NCI-H82 treated with DMSO at 0.1 percent for 48 hours (cell line): ENCODE results near the gene ITGAE.

Source experiments
- DNase-seq: peaks from one replicate; lab custom pipeline; 2025; ENCODE audit not compliant: unreplicated experiment; lab: John Stamatoyannopoulos, UW

ITGAE gene

DNA sequence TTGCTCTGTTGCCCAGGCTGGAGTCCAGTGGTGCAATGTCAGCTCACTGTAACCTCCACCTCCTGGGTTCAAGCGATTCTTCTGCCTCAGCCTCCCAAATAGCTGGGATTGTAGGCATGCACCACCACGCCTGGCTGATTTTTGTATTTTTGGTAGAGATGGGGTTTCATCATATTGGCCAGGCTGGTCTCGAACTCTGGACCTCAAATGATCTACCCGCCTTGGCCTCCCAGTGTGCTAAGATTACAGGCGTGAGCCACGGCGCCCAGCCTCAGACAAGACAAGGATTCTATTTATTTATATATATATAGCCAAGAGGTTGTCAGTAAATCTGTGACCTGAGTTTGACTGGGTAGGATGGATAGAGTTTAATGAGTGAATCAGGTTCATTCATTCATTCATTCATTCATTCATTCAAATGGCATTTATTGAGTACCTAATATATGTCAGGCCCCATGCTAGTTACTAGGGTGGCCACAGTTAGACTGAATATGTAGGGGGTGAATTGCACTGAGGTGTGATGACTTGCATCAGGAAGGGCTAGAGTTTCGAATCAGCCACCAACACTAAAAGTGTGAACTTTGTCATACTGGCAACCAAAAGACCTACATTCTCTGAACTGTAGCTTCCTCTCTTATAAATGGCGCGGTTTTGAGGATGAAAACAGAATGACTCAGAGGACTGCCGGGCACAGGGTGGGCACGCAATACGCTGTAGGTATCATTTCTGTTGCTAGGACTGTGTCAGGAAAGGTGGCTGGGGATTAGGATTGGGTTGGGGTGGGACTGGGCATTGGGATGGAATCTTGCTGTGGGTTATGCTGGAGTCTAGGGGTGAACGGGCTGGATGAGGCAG lies 37.8 kb downstream of the ITGAE start:
- DNase-seq, result no peak

GRCh38 chr17:3761918-3762380 lies 39.0 kb downstream of the ITGAE start:
- DNase-seq, result no peak

GRCh38 chr17:3761036-3761917 lies 39.7 kb downstream of the ITGAE start:
- DNase-seq, result no peak

GRCh38 chr17:3759597-3760216 lies 41.3 kb downstream of the ITGAE start:
- DNase-seq, result no peak

- no peak for DNase-seq
Measured at GRCh38 chr17:3755335-3756030, 45.5 kb downstream of the ITGAE start.

- DNase-seq, result no peak
Measured at GRCh38 chr17:3754458-3755334, 46.3 kb downstream of the ITGAE start.

DNA sequence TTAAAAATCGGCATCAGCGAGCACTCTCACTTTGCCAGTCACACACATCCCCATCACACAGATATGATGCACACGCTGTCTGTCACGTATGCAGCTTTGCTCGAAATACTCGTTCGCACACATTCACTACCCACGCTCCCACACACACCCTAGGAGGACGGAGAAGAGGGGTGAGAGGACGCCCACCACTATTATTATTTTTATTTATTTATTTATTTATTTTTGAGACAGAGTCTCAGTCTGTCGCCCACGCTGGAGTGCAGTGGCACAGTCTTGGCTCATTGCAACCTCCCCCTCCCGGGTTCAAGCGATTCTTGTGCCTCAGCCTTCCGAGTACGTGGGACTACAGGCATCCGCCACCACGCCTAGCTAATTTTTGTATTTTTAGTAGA lies 46.9 kb downstream of the ITGAE start:
- no peak for DNase-seq

DNA sequence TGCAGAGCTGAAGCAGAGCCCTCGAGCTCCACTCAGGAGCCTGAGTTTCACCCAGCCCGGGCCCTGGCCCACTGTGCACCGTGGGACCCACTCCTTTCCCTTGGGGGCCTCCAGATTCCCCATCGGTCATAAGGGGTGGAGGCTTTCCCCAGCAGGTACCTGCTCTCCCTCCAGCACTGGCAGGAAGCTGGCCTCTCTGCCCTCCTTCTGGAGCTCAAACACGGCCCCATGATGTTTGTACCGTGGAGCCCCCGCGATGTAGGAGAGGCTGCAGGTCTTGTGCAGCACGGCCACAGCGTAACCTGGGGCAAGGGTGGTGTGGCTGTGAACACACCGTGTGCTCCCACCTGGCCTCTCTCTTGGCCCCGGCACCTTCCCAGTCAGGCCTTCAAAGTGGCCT lies 47.4 kb downstream of the ITGAE start:
- DNase-seq, result no peak

- no peak for DNase-seq
Measured at GRCh38 chr17:3751836-3752235, 49.2 kb downstream of the ITGAE start.

- DNase-seq, result no peak
Measured at GRCh38 chr17:3750926-3751325, 50.1 kb downstream of the ITGAE start.

DNA sequence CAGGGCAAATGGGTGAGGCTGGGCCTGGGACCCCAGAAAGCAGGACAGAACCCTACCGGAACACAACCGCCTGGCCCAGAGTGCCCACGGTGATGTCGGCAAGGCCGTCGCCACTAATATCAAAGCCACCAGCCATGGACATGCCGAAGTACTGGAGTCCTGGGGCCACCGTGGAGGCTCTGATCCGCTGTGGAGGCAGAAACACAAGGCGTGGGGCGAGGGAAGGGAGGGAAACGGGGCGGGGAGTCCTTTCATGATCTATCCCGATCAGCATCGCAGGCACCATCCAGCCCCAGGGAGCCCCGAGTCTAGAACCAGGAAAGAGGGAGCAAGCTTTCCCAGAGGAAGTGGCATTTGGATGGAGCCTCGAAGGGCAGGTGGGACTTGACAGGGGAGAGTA lies 50.7 kb downstream of the ITGAE start:
- DNase-seq, result no peak

DNA sequence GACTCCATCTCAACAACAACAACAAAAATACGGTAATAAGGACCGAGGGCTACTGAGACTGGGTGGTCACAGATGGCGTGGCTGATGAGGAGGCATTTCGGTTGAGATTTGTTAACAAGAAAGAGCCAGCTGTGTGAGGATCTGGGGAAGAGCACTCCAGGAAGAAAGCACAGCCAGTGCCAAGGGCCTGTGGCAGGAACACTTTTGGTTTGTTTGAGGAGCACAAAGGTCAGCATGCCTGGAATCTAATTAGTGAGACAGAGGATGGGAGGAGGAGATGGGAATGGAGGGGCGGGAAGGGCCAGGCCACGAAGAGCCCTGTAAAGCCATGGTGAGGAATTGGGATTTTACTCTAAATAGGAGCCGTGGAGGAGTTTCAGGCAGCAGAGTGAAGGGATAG lies 52.4 kb downstream of the ITGAE start:
- no peak for DNase-seq

DNA sequence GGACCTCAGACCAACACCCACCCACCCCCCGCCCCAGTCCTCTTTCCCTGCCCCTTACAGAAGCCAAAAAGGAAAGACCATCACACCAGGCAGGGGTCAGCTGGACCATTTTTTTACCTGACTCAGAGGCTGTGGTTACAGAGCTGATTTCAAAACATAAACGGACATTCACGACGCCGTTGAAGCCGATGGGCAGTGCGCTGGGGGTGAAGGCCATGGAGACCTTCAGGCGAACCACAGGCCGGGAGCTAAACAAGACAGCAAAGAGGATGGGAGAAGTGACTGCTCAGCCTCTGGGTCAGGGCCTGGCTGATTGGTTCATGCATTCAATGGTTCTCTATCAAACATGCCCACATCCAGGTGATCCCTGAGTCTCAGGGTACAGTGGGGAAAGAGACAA lies 53.2 kb downstream of the ITGAE start:
- no peak for DNase-seq

- DNase-seq, result no peak
Measured at GRCh38 chr17:3745071-3745470, 55.9 kb downstream of the ITGAE start.

DNA sequence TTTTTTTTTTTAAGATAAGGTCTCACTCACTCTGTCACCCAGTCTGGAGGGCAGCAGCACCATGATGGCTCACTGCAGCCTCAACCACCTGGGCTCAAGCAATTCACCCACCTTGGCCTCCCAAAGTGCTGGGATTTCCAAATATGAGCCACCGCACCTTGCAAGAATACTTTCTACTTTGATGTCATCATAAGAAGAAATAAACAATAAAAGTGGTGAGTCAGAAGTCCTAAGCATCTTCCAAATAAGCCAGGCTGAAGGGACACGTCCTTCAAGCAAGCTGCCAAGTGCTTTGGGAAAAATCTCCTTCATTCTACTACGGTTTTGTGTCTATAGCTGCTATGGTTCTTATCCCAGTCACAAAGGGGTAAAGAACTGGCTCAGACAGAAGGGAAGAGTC lies 57.0 kb downstream of the ITGAE start:
- no peak for DNase-seq

GRCh38 chr17:3740611-3741073 lies 60.3 kb downstream of the ITGAE start:
- DNase-seq, result no peak

- DNase-seq, result no peak
Measured at GRCh38 chr17:3739422-3740124, 61.4 kb downstream of the ITGAE start.

GRCh38 chr17:3738562-3739295 lies 62.3 kb downstream of the ITGAE start:
- DNase-seq, result no peak

- DNase-seq, result no peak
Measured at GRCh38 chr17:3735515-3735914, 65.5 kb downstream of the ITGAE start.
